ENCODE measurements around the gene FKBP15.
A peak's percentile ranks its signal among the peaks of the same experiment; 100 is the strongest.
"Not testable (repeated sequence)": the region's sequence is repeated elsewhere in the genome, so short reads cannot be mapped to it uniquely, and the experiment has no call there.

FKBP15 gene

GRCh38 chr9:113181165-113181564 lies 39.9 kb downstream of the FKBP15 start:
- DNase-seq: no peak

DNA sequence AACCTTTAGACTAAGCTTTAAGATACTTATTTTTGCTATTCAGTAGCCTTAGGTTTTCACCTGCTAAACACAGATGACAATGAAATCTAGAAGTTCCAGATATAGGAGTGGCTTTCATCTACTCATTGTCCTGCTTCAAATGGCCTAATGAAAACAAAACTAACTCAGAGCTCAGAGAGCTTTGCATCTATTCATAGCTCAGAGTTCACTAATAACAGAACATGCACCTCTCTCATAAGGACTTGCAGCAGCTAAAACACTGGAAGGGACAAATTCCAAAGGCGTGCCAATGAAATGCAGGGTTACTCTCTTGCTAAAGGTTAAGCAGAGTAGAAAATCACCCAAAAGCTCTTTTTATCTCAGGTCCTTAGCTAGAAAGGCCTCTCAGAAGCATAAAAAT lies 41.2 kb downstream of the FKBP15 start:
- no peak for DNase-seq

DNA sequence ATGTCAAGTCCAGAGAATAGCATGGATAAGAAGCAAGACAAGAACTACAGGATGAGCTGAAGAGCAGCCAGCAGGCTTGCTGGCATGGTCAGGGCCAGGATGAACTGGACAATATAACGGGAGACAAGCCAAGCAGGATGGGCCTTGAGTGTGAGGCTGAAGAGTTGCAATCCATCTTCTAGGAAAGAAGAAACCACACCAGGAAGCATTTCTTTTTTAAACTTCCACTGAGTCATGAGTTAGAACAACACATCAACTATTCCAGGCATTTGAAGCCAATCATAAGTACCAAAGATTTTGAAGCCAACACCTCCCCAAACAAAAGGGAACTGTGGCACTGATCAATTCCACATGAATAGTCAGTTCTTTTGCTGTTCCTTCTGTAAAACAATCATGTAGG lies 43.0 kb downstream of the FKBP15 start:
- DNase-seq: no peak

DNA sequence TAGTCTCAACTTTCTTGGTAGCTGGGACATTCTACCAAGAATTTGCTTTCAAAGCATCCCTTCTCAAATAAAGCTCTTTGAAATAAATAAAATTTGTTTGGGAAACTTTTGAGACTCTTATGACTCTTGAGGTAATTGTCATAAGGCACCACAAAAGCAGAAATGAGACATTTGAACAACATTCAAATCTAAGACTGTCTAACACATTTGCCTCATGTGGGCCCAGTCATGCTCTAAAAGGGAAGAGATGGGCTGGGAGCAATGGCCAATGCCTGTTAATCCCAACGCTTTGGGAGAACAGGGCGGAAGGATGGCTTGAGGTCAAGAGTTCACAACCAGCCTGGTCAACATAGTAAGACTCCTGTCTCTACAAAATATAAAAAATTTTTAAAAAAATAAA lies 43.8 kb downstream of the FKBP15 start:
- DNase-seq: no peak

DNA sequence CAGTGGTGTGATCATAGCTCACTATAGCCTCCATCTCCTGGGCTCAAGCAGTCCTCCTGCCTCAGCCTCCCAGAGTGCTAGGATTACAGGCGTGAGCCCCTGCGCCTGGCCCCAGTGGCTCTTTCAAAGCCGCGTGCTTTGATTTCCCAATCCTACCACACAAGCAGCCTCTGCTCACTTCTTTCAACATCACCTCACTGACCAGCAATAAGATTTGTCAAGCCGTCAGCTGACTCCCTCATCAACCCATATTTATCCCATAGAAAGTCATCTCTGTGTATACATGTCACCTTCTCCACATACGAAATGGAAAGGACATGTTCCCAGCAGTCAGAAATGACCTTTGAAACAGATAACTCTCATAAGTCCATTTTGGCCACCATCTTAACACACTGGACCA lies 44.3 kb downstream of the FKBP15 start:
- no peak for DNase-seq

DNA sequence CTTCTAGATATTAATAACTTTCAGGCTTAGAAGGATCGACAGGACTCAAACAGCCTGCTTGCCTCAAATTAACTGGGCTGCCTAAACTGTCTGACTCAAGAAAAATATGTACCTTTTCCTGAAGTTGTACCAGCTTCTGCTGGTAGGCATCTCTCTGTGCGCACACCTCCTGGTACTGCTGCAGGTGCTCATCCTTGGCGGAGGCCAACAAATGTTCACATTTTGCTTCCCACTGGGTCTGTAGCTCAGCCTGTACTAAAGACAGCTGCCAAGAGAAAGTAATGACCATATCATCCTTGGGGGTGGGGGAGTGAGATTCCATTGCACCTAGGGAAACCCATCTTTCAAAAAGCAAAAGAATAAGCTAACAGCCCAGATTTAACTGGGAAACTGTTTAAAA lies 47.7 kb downstream of the FKBP15 start:
- no peak for DNase-seq

DNA sequence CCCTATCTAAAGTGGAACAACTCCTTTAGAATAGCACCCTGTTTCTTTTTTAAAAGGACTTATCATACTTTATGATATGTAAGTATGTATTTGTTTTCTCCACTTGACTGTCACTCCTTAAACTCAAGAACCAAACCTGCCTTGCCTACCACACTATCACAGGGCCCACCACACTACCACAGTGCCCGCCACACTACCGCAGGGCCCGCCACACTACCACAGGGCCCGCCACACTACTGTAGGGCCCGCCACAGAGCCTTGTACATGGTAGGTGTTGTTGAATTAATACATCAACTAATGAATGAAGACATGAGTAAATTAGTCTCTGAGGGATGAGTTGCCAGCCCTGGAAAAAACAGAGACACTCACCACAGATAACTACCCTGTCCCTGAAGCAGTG lies 52.3 kb downstream of the FKBP15 start:
- DNase-seq: no peak

DNA sequence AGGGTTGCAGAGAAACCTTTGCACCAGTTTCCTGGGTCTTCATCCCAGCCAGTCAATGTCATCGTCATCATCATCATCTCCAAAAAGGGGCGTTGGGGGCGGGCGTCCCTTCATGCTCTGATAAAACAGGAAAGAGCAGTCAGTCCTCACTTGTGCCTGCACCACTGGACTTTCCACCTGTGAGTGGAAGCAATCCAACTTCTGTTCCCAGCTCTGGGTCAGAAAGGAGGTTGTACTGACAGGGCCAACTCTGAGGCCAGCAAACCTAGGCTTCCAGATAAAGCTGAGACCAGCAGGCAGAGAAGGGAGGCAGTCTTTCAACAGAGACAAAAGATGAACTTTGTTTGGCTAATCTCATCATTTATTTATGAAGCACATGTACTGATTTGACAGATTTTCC lies 55.0 kb downstream of the FKBP15 start:
- DNase-seq: no peak

GRCh38 chr9:113164536-113165300 lies 56.4 kb downstream of the FKBP15 start:
- DNase-seq: no peak

- DNase-seq: no peak
Measured at GRCh38 chr9:113163001-113163400, 58.1 kb downstream of the FKBP15 start.

- no peak for DNase-seq
Measured at GRCh38 chr9:113160571-113160970, 60.5 kb downstream of the FKBP15 start.

- DNase-seq: no peak
Measured at GRCh38 chr9:113158446-113158845, 62.6 kb downstream of the FKBP15 start.

DNA sequence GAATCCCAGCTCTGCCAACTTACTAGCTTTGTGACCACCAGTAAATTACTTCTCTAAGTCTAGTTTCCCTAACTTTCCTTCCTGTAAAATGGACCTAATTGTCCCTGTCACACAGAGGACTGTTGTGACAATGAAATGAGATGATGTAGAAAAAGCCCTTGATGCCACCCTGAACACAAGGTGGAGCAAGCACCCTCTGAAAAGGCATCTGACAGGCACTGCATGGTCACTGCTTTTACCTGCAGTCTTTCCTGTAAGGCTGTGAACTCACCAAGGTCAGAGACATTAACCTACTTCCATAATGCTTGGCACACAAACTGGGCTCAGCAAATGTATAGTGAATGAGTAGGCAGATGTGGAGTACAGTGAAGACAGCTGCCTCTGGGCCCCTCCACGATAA lies 64.2 kb downstream of the FKBP15 start:
- DNase-seq: no peak

- DNase-seq: no peak
Measured at GRCh38 chr9:113155911-113156588, 65.0 kb downstream of the FKBP15 start.

DNA sequence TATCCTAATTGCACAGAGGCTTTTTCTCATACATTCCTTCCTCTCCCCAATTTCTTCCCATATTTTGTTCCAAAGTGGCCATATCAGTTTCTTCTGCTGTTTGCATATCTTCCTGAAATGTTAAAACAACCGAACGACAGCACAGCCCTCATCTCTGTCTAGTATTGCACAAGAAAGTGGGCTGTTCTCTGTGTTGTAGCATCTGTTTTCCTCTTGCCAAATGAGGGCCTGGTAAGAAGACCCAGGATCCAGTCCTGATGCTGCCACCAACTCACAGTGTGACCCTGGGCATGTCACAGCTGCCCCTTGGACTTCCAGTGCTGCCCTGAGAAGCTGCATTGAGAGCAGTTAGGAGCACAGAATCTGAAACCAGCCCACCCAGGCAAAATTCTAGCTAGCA lies 66.1 kb downstream of the FKBP15 start:
- DNase-seq: no peak

- DNase-seq: no peak
Measured at GRCh38 chr9:113154471-113154870, 66.6 kb downstream of the FKBP15 start.

- no peak for DNase-seq
Measured at GRCh38 chr9:113153599-113153998, 67.5 kb downstream of the FKBP15 start.

DNA sequence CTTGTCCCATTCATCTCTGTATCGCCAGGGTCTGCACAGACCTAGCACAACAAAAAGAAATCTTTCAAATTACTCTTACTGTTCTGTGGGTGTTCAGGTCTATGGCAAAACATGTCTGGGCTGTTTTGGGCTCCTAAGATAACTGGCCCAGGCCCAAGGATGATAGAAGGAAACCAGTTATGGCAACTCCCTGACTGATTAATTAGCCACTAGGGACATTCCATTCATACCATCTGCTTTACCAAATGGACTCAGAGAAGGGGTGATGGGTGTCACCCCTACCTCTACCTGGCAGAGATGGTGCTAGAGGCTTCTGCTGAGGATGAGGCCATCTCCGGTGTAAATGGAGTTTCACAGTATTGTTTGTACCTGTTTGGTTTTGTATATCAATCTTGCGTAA lies 68.4 kb downstream of the FKBP15 start:
- no peak for DNase-seq

GRCh38 chr9:113151696-113152630 lies 69.1 kb downstream of the FKBP15 start:
- DNase-seq: no peak

DNA sequence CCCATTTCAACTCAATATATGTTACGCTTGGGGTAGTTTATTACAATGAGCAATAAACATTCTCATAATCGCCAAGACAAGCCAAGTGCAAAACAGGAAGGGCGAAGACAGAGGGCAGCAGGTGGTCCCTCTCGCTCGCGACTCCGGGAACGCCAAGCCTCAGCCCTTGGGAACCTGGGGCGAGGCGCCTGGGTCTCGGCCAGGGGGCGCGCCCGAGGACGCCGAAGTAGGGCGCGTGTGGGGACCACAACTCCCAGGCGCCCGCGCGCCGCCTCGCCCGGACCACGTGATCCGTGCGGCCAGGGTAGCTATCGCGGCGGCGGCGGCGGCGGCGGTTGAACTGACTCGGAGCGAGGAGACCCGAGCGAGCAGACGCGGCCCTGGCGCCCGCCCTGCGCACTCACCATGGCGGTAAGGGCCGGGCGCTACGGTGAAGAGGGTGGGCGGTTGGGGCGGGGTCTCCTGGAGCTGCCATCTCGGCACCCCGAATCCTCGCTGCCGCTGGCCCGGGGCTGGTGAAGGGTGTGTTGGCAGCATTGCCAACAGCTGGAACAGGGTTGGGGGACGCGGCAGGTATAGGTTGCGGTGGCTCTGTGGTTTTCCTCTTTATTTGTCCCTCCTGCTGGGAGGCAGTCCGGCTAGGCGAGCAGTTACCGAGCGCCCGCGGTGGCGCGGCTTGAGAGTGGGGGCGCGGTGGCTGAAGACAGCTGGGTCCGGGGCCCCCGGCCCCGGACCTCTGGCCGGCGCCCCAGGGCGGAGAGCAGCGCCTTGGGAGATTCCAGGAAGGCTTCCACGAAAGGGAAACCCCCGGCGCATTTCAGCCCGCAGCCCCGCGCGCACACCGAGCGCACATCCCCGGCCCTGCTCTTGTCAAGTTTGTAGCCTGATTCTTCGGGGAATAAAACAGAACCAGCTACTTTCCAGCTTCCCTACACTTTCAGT lies 70.1 kb downstream of the FKBP15 start, which contains the start of gene SLC31A2:
Gene SLC31A2, plus strand, starts transcription at position 338 of the 942 bp plus-strand sequence. Its CDS starts 68 bp downstream, at position 406.
- DNase-seq: peak in 1 of 2 experiments; percentile 41

- not testable (repeated sequence) for DNase-seq
Measured at GRCh38 chr9:113149561-113149960, 71.5 kb downstream of the FKBP15 start.

Data from cerebellar nuclear complex (tissue), 1 donor.